A549 (cell line): ENCODE results near the gene SLC8A1. TPM values are rescaled to one million over a fixed set of nuclear protein-coding genes. Genes with fewer than 3 reads are reported as not detected.

Experiments used
- ATAC-seq, 2 experiments: fragments of 200-7000 bp in 1 of 2; fragments of >200 bp in 1 of 2; cut with Nextera tagmentation in 1 of 2; cut with Tn5 transposase in 1 of 2; 3 replicates each; pipeline versions ENCODE4 v1.8.0 to v1.9.1; 2018 to 2020; ENCODE audit warnings: mild to moderate bottlenecking in 1 of 2, moderate library complexity in 1 of 2
- CTCF ChIA-PET: fragments of 300-600 bp; sonication (Branson Sonifier 250); formaldehyde crosslinking; extraction: SDS; loops from one replicate; lab custom pipeline; 2021; ENCODE audit warnings: antibody characterized with exemption, inconsistent platforms; lab: Yijun Ruan, JAX
- POLR2A ChIA-PET: fragments of 350-600 bp; formaldehyde crosslinking; extraction: SDS; loops from one replicate; lab custom pipeline; 2021; ENCODE audit warnings: antibody characterized with exemption, inconsistent platforms; lab: Yijun Ruan, JAX
- DNase-seq, 2 experiments: peaks; one replicate each; pipeline versions ENCODE4 v3.0.0 to v3.0.0-alpha.2; 2011 to 2016; ENCODE audit warnings: low read depth in 1 of 2, low spot score in 1 of 2
- FAIRE-seq: peaks from 2 replicates; lab custom pipeline; 2011; peaks lifted over from hg19 to GRCh38; lab: Jason Lieb, UNC
- H3K27ac ChIP-seq, 2 experiments: fragments of >200 bp; sonication (Bioruptor Twin); formaldehyde crosslinking; 3 replicates each; pipeline ENCODE4 v1.5.1; 2016 to 2017
- H3K4me1 ChIP-seq: fragments of >200 bp; sonication (Bioruptor Twin); formaldehyde crosslinking; 3 replicates; pipeline ENCODE4 v1.6.1; 2016
- H3K4me2 ChIP-seq: fragments of >200 bp; sonication (Bioruptor Twin); formaldehyde crosslinking; 3 replicates; pipeline ENCODE4 v1.6.1; 2016
- H3K4me3 ChIP-seq: fragments of >200 bp; sonication (Bioruptor Twin); formaldehyde crosslinking; 3 replicates; pipeline ENCODE4 v1.5.1; 2016
- H3K9me3 ChIP-seq: fragments of >200 bp; sonication (Bioruptor Twin); formaldehyde crosslinking; 3 replicates; pipeline ENCODE4 v1.6.1; 2016
- CBX2 ChIP-seq: fragments of 200-600 bp; sonication (generic); IDR thresholded peaks from 2 replicates; pipeline ENCODE4 v1.6.1; 2016; ENCODE audit warnings: low read depth, mild to moderate bottlenecking, borderline replicate concordance
- CEBPB ChIP-seq, 2 experiments: fragments of >200 bp in 1 of 2; sonication (Bioruptor Twin) in 1 of 2; formaldehyde crosslinking in 1 of 2; IDR thresholded peaks; 2 replicates each; pipeline ENCODE4 v1.6.1; 2012 to 2016
- CHD2 ChIP-seq: fragments of 150-350 bp; IDR thresholded peaks from 2 replicates; pipeline ENCODE4 v1.6.1; 2014; ENCODE audit warnings: low read length; ENCODE audit not compliant: partially characterized antibody
- CHD4 ChIP-seq: fragments of 200-600 bp; sonication (generic); IDR thresholded peaks from 2 replicates; pipeline ENCODE4 v1.6.1; 2016; ENCODE audit warnings: antibody characterized with exemption, mild to moderate bottlenecking, borderline replicate concordance
- CTCF ChIP-seq: fragments of >200 bp; sonication (Bioruptor Twin); formaldehyde crosslinking; IDR thresholded peaks from 3 replicates; pipeline ENCODE4 v1.5.1; 2016
- EHF ChIP-seq: fragments of 250-450 bp; sonication (Bioruptor Pico); IDR thresholded peaks from 2 replicates; pipeline ENCODE4 v1.5.0; 2020; ENCODE audit warnings: mild to moderate bottlenecking
- EP300 ChIP-seq, 2 experiments: fragments of >200 bp; sonication (Bioruptor Twin); formaldehyde crosslinking; IDR thresholded peaks; 2 replicates in 1 of 2; 3 replicates in 1 of 2; pipeline ENCODE4 v1.6.1; 2016 to 2017
- FOSL2 ChIP-seq, 2 experiments: fragments of 450-650 bp in 1 of 2; fragments of >200 bp in 1 of 2; sonication (Bioruptor Twin) in 1 of 2; formaldehyde crosslinking; IDR thresholded peaks; 2 replicates each; pipeline versions ENCODE4 v1.5.0 to v1.6.1; 2016 to 2020; ENCODE audit warnings: mild to moderate bottlenecking in 1 of 2, moderate library complexity in 1 of 2
- FOXS1 ChIP-seq: fragments of 250-450 bp; sonication (Bioruptor Pico); IDR thresholded peaks from 2 replicates; pipeline ENCODE4 v1.5.0; 2020; ENCODE audit warnings: mild to moderate bottlenecking, moderate library complexity
- GATA3 ChIP-seq: IDR thresholded peaks from 2 replicates; pipeline ENCODE4 v1.6.1; 2012; ENCODE audit warnings: borderline replicate concordance
- HOXA7 ChIP-seq: fragments of 250-450 bp; sonication (Bioruptor Pico); IDR thresholded peaks from 2 replicates; pipeline ENCODE4 v1.5.0; 2020; ENCODE audit warnings: mild to moderate bottlenecking, moderate library complexity
- HOXB5 ChIP-seq: fragments of 250-450 bp; sonication (Bioruptor Pico); IDR thresholded peaks from 2 replicates; pipeline ENCODE4 v1.5.0; 2020; ENCODE audit warnings: mild to moderate bottlenecking, moderate library complexity
- JUN ChIP-seq, 2 experiments: fragments of >200 bp; sonication (Bioruptor Twin); formaldehyde crosslinking; IDR thresholded peaks; 2 replicates in 1 of 2; 3 replicates in 1 of 2; pipeline ENCODE4 v1.6.1; 2016 to 2017
- KDM1A ChIP-seq: fragments of 200-600 bp; sonication (generic); IDR thresholded peaks from 2 replicates; pipeline ENCODE4 v1.6.1; 2016; ENCODE audit warnings: low read depth, mild to moderate bottlenecking
- KDM5A ChIP-seq: fragments of 200-600 bp; sonication (generic); IDR thresholded peaks from 2 replicates; pipeline ENCODE4 v1.6.1; 2016; ENCODE audit warnings: antibody characterized with exemption, mild to moderate bottlenecking
- MAZ ChIP-seq: fragments of 150-350 bp; IDR thresholded peaks from 2 replicates; pipeline ENCODE4 v1.6.1; 2014; ENCODE audit warnings: antibody characterized with exemption, low read depth, low read length, borderline replicate concordance
- MYC ChIP-seq: IDR thresholded peaks from 2 replicates; pipeline ENCODE4 v1.6.1; 2012; ENCODE audit warnings: mild to moderate bottlenecking, inconsistent platforms, low read length, improper control_type of control experiment, borderline replicate concordance
- NFE2L2 ChIP-seq: fragments of 150-350 bp; conservative IDR thresholded peaks from 2 replicates; pipeline ENCODE4 v1.6.1; 2014; ENCODE audit warnings: low read length
- NR3C1 ChIP-seq: fragments of >200 bp; sonication (Bioruptor Twin); formaldehyde crosslinking; IDR thresholded peaks from 3 replicates; pipeline ENCODE4 v1.6.1; 2017
- PHF8 ChIP-seq: fragments of 200-600 bp; sonication (generic); IDR thresholded peaks from 2 replicates; pipeline ENCODE4 v1.6.1; 2016; ENCODE audit warnings: low read depth, mild to moderate bottlenecking, antibody characterized with exemption, moderate library complexity, borderline replicate concordance
- POLR2A ChIP-seq: IDR thresholded peaks from 2 replicates; pipeline ENCODE4 v1.6.1; 2012; ENCODE audit warnings: mild to moderate bottlenecking, low read length
- POLR2AphosphoS2 ChIP-seq: conservative IDR thresholded peaks from 2 replicates; pipeline ENCODE4 v1.6.1; 2012; ENCODE audit warnings: low read length, improper control_type of control experiment, inconsistent platforms
- RAD21 ChIP-seq, 2 experiments: fragments of >200 bp in 1 of 2; sonication (Bioruptor Twin) in 1 of 2; formaldehyde crosslinking in 1 of 2; IDR thresholded peaks in 1 of 2; conservative IDR thresholded peaks in 1 of 2; 2 replicates in 1 of 2; 3 replicates in 1 of 2; pipeline ENCODE4 v1.6.1; 2012 to 2018; ENCODE audit warnings: inconsistent platforms in 1 of 2
- RCOR1 ChIP-seq: fragments of 150-350 bp; IDR thresholded peaks from 2 replicates; pipeline ENCODE4 v1.6.1; 2014; ENCODE audit warnings: antibody characterized with exemption, low read length, low read depth
- RFX5 ChIP-seq: fragments of 450-650 bp; IDR thresholded peaks from 2 replicates; pipeline ENCODE4 v1.7.1; 2014; ENCODE audit warnings: antibody characterized with exemption, mild to moderate bottlenecking, moderate library complexity
- SMC3 ChIP-seq: fragments of >200 bp; sonication (Bioruptor Twin); formaldehyde crosslinking; IDR thresholded peaks from 3 replicates; pipeline ENCODE4 v1.6.1; 2018; ENCODE audit warnings: inconsistent platforms
- SREBF2 ChIP-seq: fragments of 450-650 bp; IDR thresholded peaks from 2 replicates; pipeline ENCODE4 v1.6.1; 2014; ENCODE audit warnings: mild to moderate bottlenecking, moderate library complexity
- ZFP36 ChIP-seq: fragments of 450-650 bp; IDR thresholded peaks from 2 replicates; pipeline ENCODE4 v1.6.1; 2014; ENCODE audit warnings: borderline replicate concordance; ENCODE audit not compliant: partially characterized antibody
- WGBS: methylation state at CpG from one replicate; pipeline ENCODE4 v1.1.6; 2017; ENCODE audit errors: missing lambda C conversion rate; 5-methylcytosine and 5-hydroxymethylcytosine counted together
- polyA plus RNA-seq, 4 experiments: library from polyadenylated mRNA; depleted of rRNA in 3 of 4; stranded (reverse); fragments of >200 nt; fragmentation: RNase III in 1 of 4; extraction: RNeasy Plus Mini Kit Qiagen cat#74134 plus additional on column Dnase treatment in 1 of 4; gene quantifications; 2 replicates in 3 of 4; 3 replicates in 1 of 4; pipeline ENCODE4 v1.2.3, GENCODE V29; 2011 to 2017
- TF ChIP-seq, protein P1 (sequence below): IDR thresholded peaks from 2 replicates; pipeline ENCODE4 v1.6.1; 2012
- TF ChIP-seq, protein P2 (sequence below): IDR thresholded peaks from 2 replicates; pipeline ENCODE4 v1.6.1; 2012
- TF ChIP-seq, protein P3 (sequence below): fragments of >200 bp; sonication (Bioruptor Twin); formaldehyde crosslinking; IDR thresholded peaks from 3 replicates; pipeline ENCODE4 v1.6.1; 2016

The SLC8A1 gene
- polyA plus RNA-seq, 2 of the 4 experiments (the other 2 are of a cell fraction): 0.28 to 0.92 TPM

GRCh38 chr2:40103163-40103562, 348.7 kb downstream of the SLC8A1 start:
- ATAC-seq: no peak
- H3K27ac ChIP-seq: no peak overlapping the region
- H3K4me1 ChIP-seq: no peaks in the 10 kb centered on the region; the same call in 2 of the 3 replicates
- CTCF ChIA-PET: interaction anchor here (0.6 to 0.9 kb wide), 2 partner anchors 190 to 1356 kb away, joined by 3 read pairs; no protein-coding TSS in a partner anchor
- H3K4me2 ChIP-seq: no peak overlapping the region
- POLR2A ChIA-PET: no interaction called here
- H3K9me3 ChIP-seq: no peaks in the 10 kb centered on the region
- H3K4me3 ChIP-seq: no peak overlapping the region
- DNase-seq: no peak
- no peak for FAIRE-seq
- TF ChIP-seq EP300 (IDR thresholded peaks at IDR 0.05): no peak
- TF ChIP-seq, protein P1, sequence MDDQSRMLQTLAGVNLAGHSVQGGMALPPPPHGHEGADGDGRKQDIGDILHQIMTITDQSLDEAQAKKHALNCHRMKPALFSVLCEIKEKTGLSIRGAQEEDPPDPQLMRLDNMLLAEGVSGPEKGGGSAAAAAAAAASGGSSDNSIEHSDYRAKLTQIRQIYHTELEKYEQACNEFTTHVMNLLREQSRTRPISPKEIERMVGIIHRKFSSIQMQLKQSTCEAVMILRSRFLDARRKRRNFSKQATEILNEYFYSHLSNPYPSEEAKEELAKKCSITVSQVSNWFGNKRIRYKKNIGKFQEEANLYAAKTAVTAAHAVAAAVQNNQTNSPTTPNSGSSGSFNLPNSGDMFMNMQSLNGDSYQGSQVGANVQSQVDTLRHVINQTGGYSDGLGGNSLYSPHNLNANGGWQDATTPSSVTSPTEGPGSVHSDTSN: no peak
- no peak for TF ChIP-seq CBX2
- TF ChIP-seq HOXB5: no peak
- no peak for TF ChIP-seq SREBF2
- WGBS: 73% methylated on average over 3 of the region's 3 CpGs

DNA sequence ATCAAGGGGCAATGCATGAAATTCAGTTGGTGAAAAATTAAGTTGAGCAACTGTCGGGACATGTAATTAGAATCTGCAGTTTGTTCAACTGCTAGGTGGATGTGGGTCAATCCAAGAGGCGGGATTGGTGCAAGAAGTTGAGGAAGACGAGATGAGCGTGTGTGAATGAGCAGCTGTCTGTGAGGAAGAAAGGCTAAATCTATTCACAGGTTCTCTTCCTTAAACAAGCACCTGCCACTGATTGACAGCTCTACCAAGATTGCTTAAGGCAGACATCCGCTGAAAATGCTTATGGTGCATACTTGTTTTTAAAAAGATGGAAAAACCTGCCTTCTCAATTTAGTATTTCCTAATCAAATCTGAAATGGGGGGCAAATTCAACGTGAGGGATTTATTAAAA, 349.4 kb downstream of the SLC8A1 start:
- H3K27ac ChIP-seq: no peak overlapping the region
- H3K4me1 ChIP-seq: peaks cover 6% of the 10 kb centered on the region; the same call in 2 of the 3 replicates
- ChIA-PET POLR2A (no interaction called here), CTCF (interaction anchor here (0.6 to 0.9 kb wide), 2 partner anchors 190 to 1357 kb away, joined by 3 read pairs; no protein-coding TSS in a partner anchor)
- 57% methylated on average over 6 of the region's 6 CpGs for WGBS
- TF ChIP-seq CHD2: no peak
- TF ChIP-seq KDM1A: no peak
- no peak for TF ChIP-seq MAZ
- TF ChIP-seq CBX2: no peak
- no peak for TF ChIP-seq MYC
- no peak for TF ChIP-seq NR3C1
- no peak for TF ChIP-seq POLR2A
- TF ChIP-seq POLR2AphosphoS2: no peak
- TF ChIP-seq RFX5: no peak
- no peak for TF ChIP-seq FOXS1 (CRISPR knock-in tag)
- TF ChIP-seq PHF8: no peak
- TF ChIP-seq SMC3: no peak
- no peak for TF ChIP-seq GATA3
- no peak for TF ChIP-seq CTCF
- no peak for TF ChIP-seq EHF (CRISPR knock-in tag)
- TF ChIP-seq, protein P2, sequence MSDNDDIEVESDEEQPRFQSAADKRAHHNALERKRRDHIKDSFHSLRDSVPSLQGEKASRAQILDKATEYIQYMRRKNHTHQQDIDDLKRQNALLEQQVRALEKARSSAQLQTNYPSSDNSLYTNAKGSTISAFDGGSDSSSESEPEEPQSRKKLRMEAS: no peak
- ATAC-seq (no peak), FAIRE-seq (no peak), DNase-seq (no peak)
- no peaks in the 10 kb centered on the region for H3K9me3 ChIP-seq
- no peak overlapping the region for H3K4me2 ChIP-seq
- no peak overlapping the region for H3K4me3 ChIP-seq

DNA sequence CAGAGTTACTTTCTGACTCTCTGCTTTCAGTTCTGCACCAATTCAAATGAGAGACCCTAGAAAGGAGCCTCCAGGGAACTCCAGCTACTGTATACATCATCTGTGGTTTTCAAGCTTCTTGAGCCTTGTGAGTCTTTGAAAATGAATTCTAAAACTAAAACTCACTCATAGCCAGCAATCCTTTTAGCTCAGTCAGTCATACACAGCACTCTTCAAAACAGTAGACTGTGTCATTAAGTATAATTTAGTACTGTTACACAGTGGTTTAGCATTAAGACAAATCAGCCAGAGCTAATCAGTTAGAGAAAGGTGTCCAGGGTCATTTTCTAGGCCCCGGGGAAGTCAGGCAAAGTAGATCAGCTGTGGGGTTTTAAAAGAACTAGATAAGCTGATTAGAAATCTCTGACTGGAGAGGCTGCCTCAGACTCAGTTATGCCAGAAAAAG, 350.7 kb downstream of the SLC8A1 start:
- ChIA-PET POLR2A (no interaction called here), CTCF (interaction anchor here (0.6 kb wide), 1 partner anchor 1619 kb away, joined by 3 read pairs; no protein-coding TSS in a partner anchor)
- Histone ChIP-seq H3K4me1 (peaks cover 18% of the 10 kb centered on the region), H3K9me3 (no peaks in the 10 kb centered on the region), H3K4me2 (no peak overlapping the region), H3K4me3 (no peak overlapping the region), H3K27ac (no peak overlapping the region)
- WGBS: 0% methylated on average over 1 of the region's 1 CpG
- DNase-seq (no peak), FAIRE-seq (no peak), ATAC-seq (no peak)
- TF ChIP-seq POLR2A (no peak), CHD2 (no peak), RCOR1 (no peak), EP300 (IDR thresholded peaks at IDR 0.05) (no peak), CBX2 (no peak), ZFP36 (no peak), RAD21 (conservative IDR thresholded peaks at IDR 0.05 in 1 of 2, IDR thresholded peaks at IDR 0.05 in 1 of 2) (no peak), PHF8 (no peak), KDM5A (no peak), HOXA7 (CRISPR knock-in tag) (no peak), FOSL2 (IDR thresholded peaks at IDR 0.05) (no peak), FOSL2 (CRISPR knock-in tag; IDR thresholded peaks at IDR 0.05) (no peak), CHD4 (no peak), CEBPB (IDR thresholded peaks at IDR 0.05) (no peak), NR3C1 (no peak), JUN (IDR thresholded peaks at IDR 0.05) (no peak), POLR2AphosphoS2 (no peak), MYC (no peak), NFE2L2 (no peak)
- TF ChIP-seq, protein P2: no peak
- TF ChIP-seq, protein P3, sequence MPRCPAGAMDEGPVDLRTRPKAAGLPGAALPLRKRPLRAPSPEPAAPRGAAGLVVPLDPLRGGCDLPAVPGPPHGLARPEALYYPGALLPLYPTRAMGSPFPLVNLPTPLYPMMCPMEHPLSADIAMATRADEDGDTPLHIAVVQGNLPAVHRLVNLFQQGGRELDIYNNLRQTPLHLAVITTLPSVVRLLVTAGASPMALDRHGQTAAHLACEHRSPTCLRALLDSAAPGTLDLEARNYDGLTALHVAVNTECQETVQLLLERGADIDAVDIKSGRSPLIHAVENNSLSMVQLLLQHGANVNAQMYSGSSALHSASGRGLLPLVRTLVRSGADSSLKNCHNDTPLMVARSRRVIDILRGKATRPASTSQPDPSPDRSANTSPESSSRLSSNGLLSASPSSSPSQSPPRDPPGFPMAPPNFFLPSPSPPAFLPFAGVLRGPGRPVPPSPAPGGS: no peak
